OCI-M2 (cell line): ENCODE results near the gene ZBTB32.

ENCODE experiments used
- DNase-seq: peaks from one replicate; lab custom pipeline; 2025; ENCODE audit not compliant: unreplicated experiment; lab: John Stamatoyannopoulos, UW

The ZBTB32 gene

GRCh38 chr19:35751839-35752745 lies 47.7 kb downstream of the ZBTB32 start:
- no peak for DNase-seq

- DNase-seq = no peak
Measured at GRCh38 chr19:35752746-35753350, 48.5 kb downstream of the ZBTB32 start.

- DNase-seq = no peak
Measured at GRCh38 chr19:35753634-35754369, 49.4 kb downstream of the ZBTB32 start.

- DNase-seq = no peak
Measured at GRCh38 chr19:35754370-35755130, 50.2 kb downstream of the ZBTB32 start.

GRCh38 chr19:35755131-35755549 lies 50.8 kb downstream of the ZBTB32 start:
- DNase-seq = no peak

- no peak for DNase-seq
Measured at GRCh38 chr19:35755550-35756376, 51.4 kb downstream of the ZBTB32 start.

GRCh38 chr19:35756377-35757230 lies 52.2 kb downstream of the ZBTB32 start, which contains the start of gene HSPB6:
Gene HSPB6 (minus strand): TSS chr19:35757029. CDS start chr19:35757008, 21 bp downstream.
- DNase-seq = no peak

- DNase-seq = peak; percentile 94
Measured at GRCh38 chr19:35757231-35757748, 52.9 kb downstream of the ZBTB32 start.

GRCh38 chr19:35757749-35758608 lies 53.6 kb downstream of the ZBTB32 start, which contains the start of gene PROSER3:
Gene PROSER3 (plus strand): TSS chr19:35758176. CDS start chr19:35758216, 40 bp downstream.
- DNase-seq = peak; percentile 100

- no peak for DNase-seq
Measured at GRCh38 chr19:35759697-35760096, 55.3 kb downstream of the ZBTB32 start.

- no peak for DNase-seq
Measured at GRCh38 chr19:35760711-35761349, 56.5 kb downstream of the ZBTB32 start.

GRCh38 chr19:35764432-35765315 lies 60.3 kb downstream of the ZBTB32 start:
- no peak for DNase-seq
